Measurements from ENCODE around the gene LIPJ.

LIPJ gene

DNA sequence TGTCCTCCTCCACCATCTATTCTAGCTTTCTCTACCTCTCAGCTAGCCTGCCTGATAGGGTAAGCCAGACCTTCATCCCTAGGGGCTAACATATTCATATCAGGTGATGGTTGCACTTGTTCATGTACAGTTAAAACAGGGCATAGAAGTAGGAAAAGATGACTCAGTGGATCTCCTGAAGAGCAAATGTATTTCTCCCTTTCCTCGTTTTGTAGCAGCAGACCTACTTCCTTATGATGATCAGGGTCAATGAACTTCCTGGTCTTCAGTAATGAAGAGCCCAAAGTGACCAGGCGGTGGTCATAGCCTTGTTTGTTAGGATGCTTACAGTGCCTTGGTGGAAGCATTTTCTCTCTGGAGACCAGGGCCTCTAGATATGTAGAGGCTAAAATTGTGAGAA is 6.3 kb downstream of the LIPJ start:
- H3K27ac ChIP-seq: no peak overlapping the region
- TF ChIP-seq, protein P1, sequence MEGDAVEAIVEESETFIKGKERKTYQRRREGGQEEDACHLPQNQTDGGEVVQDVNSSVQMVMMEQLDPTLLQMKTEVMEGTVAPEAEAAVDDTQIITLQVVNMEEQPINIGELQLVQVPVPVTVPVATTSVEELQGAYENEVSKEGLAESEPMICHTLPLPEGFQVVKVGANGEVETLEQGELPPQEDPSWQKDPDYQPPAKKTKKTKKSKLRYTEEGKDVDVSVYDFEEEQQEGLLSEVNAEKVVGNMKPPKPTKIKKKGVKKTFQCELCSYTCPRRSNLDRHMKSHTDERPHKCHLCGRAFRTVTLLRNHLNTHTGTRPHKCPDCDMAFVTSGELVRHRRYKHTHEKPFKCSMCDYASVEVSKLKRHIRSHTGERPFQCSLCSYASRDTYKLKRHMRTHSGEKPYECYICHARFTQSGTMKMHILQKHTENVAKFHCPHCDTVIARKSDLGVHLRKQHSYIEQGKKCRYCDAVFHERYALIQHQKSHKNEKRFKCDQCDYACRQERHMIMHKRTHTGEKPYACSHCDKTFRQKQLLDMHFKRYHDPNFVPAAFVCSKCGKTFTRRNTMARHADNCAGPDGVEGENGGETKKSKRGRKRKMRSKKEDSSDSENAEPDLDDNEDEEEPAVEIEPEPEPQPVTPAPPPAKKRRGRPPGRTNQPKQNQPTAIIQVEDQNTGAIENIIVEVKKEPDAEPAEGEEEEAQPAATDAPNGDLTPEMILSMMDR (IDR thresholded peaks at IDR 0.05): no peak
- TF ChIP-seq ZFX (IDR thresholded peaks at IDR 0.05; ENCODE audit: borderline replicate concordance): no peak

DNA sequence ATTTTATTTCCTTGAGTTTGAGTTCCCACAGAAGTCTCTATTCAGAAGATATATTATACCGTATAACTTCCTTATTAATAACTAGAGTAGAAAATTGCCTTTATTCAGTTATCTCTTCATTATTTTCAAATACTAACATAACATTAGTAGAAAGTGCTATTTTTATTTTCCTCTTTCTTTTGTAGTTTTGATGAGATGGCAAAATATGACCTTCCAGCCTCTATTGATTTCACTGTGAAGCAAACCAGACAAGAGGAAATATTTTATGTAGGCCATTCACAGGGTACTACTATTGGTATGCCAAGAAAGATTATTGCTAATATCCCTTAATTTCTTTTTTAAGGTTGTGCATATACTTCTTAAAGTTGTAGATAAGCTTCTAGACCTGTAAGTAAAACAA is 7.9 kb downstream of the LIPJ start:
- TF ChIP-seq ZFX (IDR thresholded peaks at IDR 0.05; ENCODE audit: borderline replicate concordance): no peak
- TF ChIP-seq, protein P1 (IDR thresholded peaks at IDR 0.05): no peak

DNA sequence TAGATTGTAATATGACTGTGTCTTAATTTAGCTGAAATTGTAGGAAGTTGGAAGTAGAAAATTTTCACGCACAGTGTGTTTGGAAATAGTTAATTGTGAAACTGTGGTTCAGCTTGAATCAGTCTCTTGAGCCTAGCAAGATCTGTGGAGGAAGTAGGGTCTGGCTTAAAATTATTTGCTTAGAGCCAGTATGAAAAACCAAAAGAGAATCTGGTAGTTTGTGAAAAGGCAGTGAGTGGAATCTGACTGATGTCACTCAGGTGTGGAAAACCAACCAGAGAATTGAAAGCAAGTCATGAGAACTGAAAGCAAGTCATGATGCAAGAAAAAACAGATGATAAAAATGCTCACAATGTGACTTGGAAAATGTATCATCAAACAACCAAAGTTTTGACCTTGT is 11.5 kb downstream of the LIPJ start:
- no peak overlapping the region for H3K27ac ChIP-seq
- TF ChIP-seq, protein P1 (IDR thresholded peaks at IDR 0.05): no peak
- TF ChIP-seq ZFX (IDR thresholded peaks at IDR 0.05; ENCODE audit: borderline replicate concordance): no peak

More for the DNA sequence above, 7.9 kb downstream of the LIPJ start:
- no peak overlapping the region for H3K27ac ChIP-seq

GRCh38 chr10:88608052-88608732 is 21.6 kb downstream of the LIPJ start:
- H3K27ac ChIP-seq: no peak overlapping the region
- TF ChIP-seq ZFX (IDR thresholded peaks at IDR 0.05; ENCODE audit: borderline replicate concordance): no peak
- TF ChIP-seq, protein P1 (IDR thresholded peaks at IDR 0.05): no peak

DNA sequence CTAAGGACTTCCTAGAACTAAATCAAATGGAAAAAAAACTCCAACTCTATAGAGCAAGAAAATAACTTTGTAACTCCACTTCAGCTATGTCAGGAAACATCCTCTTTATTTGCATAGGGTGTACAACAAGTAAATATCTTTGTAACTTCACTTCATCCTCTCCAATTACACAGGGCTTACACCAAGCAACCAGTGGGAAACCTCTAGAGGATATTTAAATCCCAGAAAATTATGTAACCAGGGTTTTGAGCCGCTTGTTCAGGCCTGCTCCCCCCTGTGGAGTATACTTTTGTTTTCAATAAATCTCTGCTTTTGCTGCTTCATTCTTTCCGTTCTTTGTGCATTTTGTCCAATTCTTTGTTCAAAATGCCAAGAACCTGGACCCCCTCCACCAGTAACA is 22.2 kb downstream of the LIPJ start:
- H3K27ac ChIP-seq: no peak overlapping the region
- TF ChIP-seq ZFX (IDR thresholded peaks at IDR 0.05; ENCODE audit: borderline replicate concordance): no peak
- TF ChIP-seq, protein P1 (IDR thresholded peaks at IDR 0.05): no peak

GRCh38 chr10:88616250-88616977 is 29.9 kb downstream of the LIPJ start:
- no peak for TF ChIP-seq ZFX (IDR thresholded peaks at IDR 0.05; ENCODE audit: borderline replicate concordance)
- no peak overlapping the region for H3K27ac ChIP-seq

DNA sequence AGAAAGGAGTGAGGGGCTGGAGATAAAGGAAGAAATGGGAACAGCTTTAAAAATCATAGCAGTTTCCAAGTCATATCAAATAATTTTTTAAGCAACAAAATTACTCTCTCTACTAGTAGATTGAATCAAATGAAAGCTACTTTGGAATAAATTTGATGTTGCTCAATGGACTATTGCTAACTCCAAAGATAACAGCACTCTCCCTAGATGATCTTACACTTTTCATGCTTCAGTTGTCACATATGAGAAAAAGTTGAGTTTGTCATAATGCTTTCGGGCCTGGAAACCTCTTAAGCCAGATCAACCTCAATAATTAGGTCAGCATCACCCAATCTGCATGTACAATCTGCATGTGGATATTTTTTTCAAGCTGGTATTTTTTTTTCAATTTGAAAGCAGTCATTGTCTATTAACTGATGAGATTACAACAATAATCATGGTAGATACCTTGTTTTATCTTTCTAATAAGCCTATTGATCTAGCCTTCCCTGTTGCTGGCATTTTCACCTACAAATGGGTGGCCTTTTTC is 31.3 kb downstream of the LIPJ start:
- no peak overlapping the region for H3K27ac ChIP-seq

More for the DNA sequence above, 31.3 kb downstream of the LIPJ start:
- TF ChIP-seq, protein P1 (IDR thresholded peaks at IDR 0.05): no peak
- TF ChIP-seq ZFX (IDR thresholded peaks at IDR 0.05; ENCODE audit: borderline replicate concordance): no peak

Measured in 22Rv1 (cell line).